NCI-H774 (cell line): ENCODE results near the gene ZBTB8A.
"Not testable (repeated sequence)": the region's sequence is repeated elsewhere in the genome, so short reads cannot be mapped to it uniquely, and the experiment has no call there.

ENCODE experiments used
- DNase-seq: peaks from one replicate; lab custom pipeline; 2025; lab: John Stamatoyannopoulos, UW

ZBTB8A gene

GRCh38 chr1:32622205-32622604 is 83.0 kb downstream of the ZBTB8A start:
- no peak for DNase-seq

GRCh38 chr1:32622806-32623681 is 83.8 kb downstream of the ZBTB8A start:
- no peak for DNase-seq

- DNase-seq: no peak
These were observed 84.5 kb downstream of the ZBTB8A start for GRCh38 chr1:32623775-32624174.

GRCh38 chr1:32626176-32626575 is 86.9 kb downstream of the ZBTB8A start:
- no peak for DNase-seq

- no peak for DNase-seq
These were observed 88.5 kb downstream of the ZBTB8A start for GRCh38 chr1:32627596-32628162.

GRCh38 chr1:32630173-32630572 is 90.9 kb downstream of the ZBTB8A start:
- not testable (repeated sequence) for DNase-seq

GRCh38 chr1:32632829-32633228 is 93.6 kb downstream of the ZBTB8A start:
- no peak for DNase-seq

GRCh38 chr1:32635508-32636277 is 96.5 kb downstream of the ZBTB8A start:
- no peak for DNase-seq

- peak; percentile 7 for DNase-seq
These were observed 97.9 kb downstream of the ZBTB8A start for GRCh38 chr1:32636914-32637645.

- no peak for DNase-seq
These were observed 100.4 kb downstream of the ZBTB8A start for GRCh38 chr1:32639489-32640075.

- DNase-seq: not testable (repeated sequence)
These were observed 103.1 kb downstream of the ZBTB8A start for GRCh38 chr1:32642292-32642827.

GRCh38 chr1:32644426-32644825 is 105.2 kb downstream of the ZBTB8A start:
- no peak for DNase-seq

- no peak for DNase-seq
These were observed 108.3 kb downstream of the ZBTB8A start for GRCh38 chr1:32647308-32648134.

- DNase-seq: peak; percentile 97
These were observed 111.1 kb downstream of the ZBTB8A start, which contains the start of gene ZBTB8OS for GRCh38 chr1:32650248-32650751. TSS of gene ZBTB8OS (minus strand) at chr1:32650550. CDS start at chr1:32650529, 21 bp downstream.

GRCh38 chr1:32650752-32651460 is 111.7 kb downstream of the ZBTB8A start, which contains the start of gene RBBP4:
TSS of gene RBBP4 (plus strand) at chr1:32651208. CDS start at chr1:32651307, 99 bp downstream.
- peak; percentile 100 for DNase-seq

- DNase-seq: no peak
These were observed 112.3 kb downstream of the ZBTB8A start for GRCh38 chr1:32651461-32652073.

- DNase-seq: no peak
These were observed 113.2 kb downstream of the ZBTB8A start for GRCh38 chr1:32652244-32652962.
